AG09309 (cell line): ENCODE data around the gene ANGEL2.
"Not testable (repeated sequence)": the region's sequence is repeated elsewhere in the genome, so short reads cannot be mapped to it uniquely, and the experiment has no call there.

Source experiments
- DNase-seq: peaks from one replicate; pipeline ENCODE4 v3.0.0-alpha.2; 2010; ENCODE audit warnings: low read depth
- H3K4me3 ChIP-seq: 2 replicates; pipeline ENCODE4 v1.5.1; 2011; ENCODE audit warnings: mild to moderate bottlenecking, low read depth, low read length, moderate library complexity; ENCODE audit not compliant: control insufficient read depth
- CTCF ChIP-seq: IDR thresholded peaks from 2 replicates; pipeline ENCODE4 v1.5.1; 2011; ENCODE audit warnings: mild to moderate bottlenecking, low read depth, low read length, inconsistent platforms; ENCODE audit not compliant: insufficient read depth, control insufficient read depth; ENCODE audit errors: missing control alignments

The ANGEL2 gene

GRCh38 chr1:213054142-213054541 is 38.5 kb upstream of the ANGEL2 start:
- no peak for TF ChIP-seq CTCF
- no peak for DNase-seq
- no peak overlapping the region for H3K4me3 ChIP-seq

GRCh38 chr1:213053455-213053854 is 37.8 kb upstream of the ANGEL2 start:
- no peak for TF ChIP-seq CTCF
- DNase-seq: no peak
- H3K4me3 ChIP-seq: no peak overlapping the region

GRCh38 chr1:213051881-213052202 is 36.2 kb upstream of the ANGEL2 start:
- no peak for DNase-seq
- H3K4me3 ChIP-seq: peak overlapping the region; percentile 100
- no peak for TF ChIP-seq CTCF

DNA sequence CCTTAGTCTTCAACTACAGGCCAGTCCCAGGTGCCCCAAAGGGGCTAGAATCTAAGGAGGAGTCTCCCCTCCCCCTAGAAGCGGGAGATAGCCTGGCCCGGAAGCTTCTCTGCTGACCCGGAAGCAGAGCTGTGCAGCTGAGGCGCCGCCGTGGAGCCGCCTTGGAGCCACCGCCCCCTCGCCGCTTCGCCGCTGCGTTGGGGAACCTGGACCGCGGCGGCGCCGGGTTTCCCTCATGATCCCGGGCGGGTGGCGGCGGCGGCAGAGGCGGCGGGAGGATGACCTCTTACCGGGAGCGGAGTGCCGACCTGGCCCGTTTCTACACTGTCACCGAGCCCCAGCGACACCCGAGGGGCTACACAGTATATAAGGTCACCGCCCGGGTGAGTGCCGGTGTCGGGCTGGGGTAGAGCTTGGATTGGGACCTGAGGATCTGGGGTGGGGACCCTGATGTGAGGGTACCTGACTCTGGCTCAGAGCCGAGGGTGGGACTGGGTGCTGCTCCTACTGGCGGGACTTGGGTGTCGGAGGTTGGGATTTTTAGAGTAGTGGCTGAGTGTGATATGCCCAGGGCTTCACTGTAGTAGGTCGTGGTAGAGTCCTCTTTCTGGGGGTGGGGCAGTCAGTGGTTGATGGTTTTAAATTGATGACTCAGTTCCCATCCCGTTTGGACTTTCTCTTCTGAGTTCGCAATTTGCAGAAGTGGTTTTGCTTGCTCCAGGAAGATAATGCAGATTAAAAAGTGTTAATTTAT is 35.6 kb upstream of the ANGEL2 start, which contains the start of gene RPS6KC1:
TSS of gene RPS6KC1 (plus strand) at position 115 of the 754 bp plus-strand sequence. CDS start at position 279, 164 bp downstream.
- peak within 1 kb of the TSS; percentile 100 for H3K4me3 ChIP-seq
- peak; percentile 14 for TF ChIP-seq CTCF

DNA sequence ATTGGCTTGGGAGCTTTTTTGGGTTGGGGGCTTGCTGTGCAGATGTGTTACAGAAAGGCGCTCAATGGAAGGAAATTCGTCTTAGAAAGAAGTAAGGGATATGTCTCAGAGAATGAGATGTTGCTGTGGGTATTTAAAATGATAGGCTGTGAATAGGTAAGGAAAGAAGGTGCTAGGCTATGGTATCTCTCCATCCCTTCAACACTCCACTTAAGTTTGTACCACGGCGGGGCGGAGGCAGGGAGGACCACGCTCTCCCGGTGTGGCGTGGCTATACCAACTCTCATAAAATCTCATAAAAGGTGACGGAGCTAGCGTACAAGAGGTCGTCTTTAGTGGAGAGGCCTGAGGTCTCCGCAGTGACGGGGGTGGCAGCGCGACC is 35.1 kb upstream of the ANGEL2 start:
- H3K4me3 ChIP-seq: peak overlapping the region; percentile 100
- no peak for TF ChIP-seq CTCF
- no peak for DNase-seq

More for the DNA sequence above, 35.6 kb upstream of the ANGEL2 start, which contains the start of gene RPS6KC1:
- peak; percentile 23 for DNase-seq

DNA sequence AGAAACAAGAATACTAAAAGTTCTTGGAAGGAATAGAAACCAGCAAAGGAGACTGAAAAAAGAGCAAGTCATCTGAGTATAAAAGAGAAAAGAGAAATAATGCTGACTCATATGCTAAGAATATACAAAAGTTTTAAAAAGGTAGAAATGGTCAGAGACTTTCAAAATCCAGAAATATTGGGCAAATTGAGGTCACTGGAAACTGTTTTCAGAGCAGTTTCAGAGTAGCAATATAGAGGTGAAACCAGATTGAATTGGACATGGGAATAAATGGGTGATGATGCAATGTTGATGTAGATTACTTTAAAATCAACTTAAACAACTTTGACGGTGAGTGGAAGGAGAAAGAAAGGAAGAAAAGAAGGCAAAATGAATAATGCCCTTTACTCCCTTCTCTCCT is 33.6 kb upstream of the ANGEL2 start:
- DNase-seq: no peak

DNA sequence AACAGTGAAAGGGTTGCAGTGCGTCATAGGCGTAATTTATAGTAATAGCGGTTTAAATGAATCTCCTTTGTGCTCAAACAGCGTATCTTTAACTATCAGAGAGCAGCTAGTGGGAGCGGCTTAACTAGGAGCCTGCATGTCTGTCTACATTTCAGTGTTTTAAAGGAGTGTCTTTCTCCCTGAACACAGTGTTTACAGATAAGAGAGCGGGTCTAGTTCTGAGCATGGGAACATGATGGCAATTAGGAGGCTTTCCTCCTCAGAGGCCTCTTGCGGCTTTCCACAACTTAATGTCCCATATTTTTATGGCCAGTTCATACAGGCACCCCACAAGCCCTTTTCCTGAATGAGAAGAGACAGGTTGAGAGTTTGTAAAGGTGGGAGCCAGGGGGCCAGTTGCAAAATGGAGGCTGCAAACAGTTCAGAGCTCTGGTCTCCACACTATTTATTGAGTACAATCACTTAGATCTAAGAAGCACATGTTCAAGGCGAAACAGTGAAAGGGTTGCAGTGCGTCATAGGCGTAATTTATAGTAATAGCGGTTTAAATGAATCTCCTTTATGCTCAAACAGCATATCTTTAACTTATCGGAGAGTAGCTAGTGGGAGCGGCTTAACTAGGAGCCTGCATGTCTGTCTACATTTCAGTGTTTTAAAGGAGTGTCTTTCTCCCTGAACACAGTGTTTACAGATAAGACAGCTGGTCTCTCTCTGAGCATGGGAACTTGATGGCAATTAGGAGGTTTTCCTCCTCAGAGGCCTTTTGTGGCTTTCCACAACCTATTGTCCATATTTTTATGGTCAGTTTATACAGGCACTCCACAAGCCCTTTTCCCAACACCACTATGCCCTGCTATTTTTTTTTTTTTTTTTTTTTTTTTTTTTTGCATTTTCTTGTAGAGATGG is 29.9 kb upstream of the ANGEL2 start:
- H3K4me3 ChIP-seq, DNase-seq: not testable (repeated sequence)

More for the DNA sequence above, 33.6 kb upstream of the ANGEL2 start:
- no peak for TF ChIP-seq CTCF
- no peak overlapping the region for H3K4me3 ChIP-seq
